ENCODE measurements around the gene MINAR2.

The MINAR2 gene

DNA sequence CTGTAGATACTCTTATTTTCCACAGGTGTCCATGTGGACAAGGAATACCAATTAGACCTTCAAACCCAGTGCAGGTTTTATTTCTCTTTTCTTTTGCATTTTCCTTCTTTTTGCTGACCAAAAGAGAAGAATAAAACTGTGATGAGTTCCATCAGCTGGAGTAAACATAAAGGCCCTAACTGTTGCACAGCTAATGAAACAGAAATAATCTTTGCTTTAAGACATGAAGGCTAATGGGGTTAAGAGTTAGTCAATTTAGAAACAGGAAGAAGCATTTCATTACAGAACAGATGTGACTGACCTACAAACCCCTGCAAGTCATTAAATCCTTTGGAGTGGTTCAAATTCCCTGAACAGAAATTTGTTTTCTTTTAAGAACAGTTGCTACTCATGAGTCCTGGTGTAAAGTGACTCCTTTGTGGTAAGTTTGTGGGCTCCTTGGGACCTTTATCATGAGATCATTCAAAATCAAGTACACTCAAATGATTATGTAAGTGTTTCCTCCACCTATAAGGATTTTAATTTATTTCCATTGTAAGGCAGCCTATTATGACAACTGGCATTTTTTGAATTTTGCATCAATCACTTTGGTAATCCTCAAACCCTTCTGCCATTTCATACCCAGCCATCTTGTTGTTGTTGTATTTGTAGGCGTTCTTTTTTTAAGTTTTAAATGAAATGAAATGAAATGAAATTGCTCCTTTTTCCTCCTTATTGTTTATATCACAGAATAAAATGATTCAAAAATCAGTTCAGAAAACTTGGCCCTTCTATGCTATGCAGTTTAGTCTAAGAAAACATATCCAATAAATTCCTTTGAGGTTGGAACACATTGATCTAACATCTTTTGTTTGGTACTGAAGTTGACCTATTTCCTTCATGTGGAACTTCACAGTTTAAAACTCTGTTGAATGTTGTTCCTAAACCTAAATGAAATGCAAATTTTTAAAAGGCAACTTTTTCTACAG lies 1.3 kb downstream of the MINAR2 start:
- POLR2A ChIA-PET = no interaction called here
- DNase-seq (ENCODE audit: extremely low spot score) = no peak
- TF ChIP-seq CTCF (IDR thresholded peaks at IDR 0.05; ENCODE audit: control extremely low read depth, extremely low read depth, low read depth, missing control alignments) = no peak
- CTCF ChIA-PET = interaction anchor here (2.4 kb wide), 1 partner anchor 23 kb away, joined by 7 read pairs; no protein-coding TSS in a partner anchor

GRCh38 chr5:129760636-129761325 lies 12.9 kb downstream of the MINAR2 start:
- ChIA-PET CTCF (interaction anchor here (1.3 to 3.4 kb wide), 4 partner anchors 7 to 96 kb away, joined by 3 to 16 read pairs (median 5); no protein-coding TSS in a partner anchor), POLR2A (no interaction called here)
- TF ChIP-seq CTCF (IDR thresholded peaks at IDR 0.05; ENCODE audit: control extremely low read depth, extremely low read depth, low read depth, missing control alignments) = no peak

GRCh38 chr5:129763651-129764050 lies 15.8 kb downstream of the MINAR2 start:
- ChIA-PET CTCF (interaction anchor here (1.3 to 3.4 kb wide), 3 partner anchors 8 to 11 kb away, joined by 4 to 16 read pairs (median 4); no protein-coding TSS in a partner anchor), POLR2A (no interaction called here)
- no peak for TF ChIP-seq CTCF (IDR thresholded peaks at IDR 0.05; ENCODE audit: control extremely low read depth, extremely low read depth, low read depth, missing control alignments)
- DNase-seq (ENCODE audit: extremely low spot score) = no peak

More at GRCh38 chr5:129760636-129761325, 12.9 kb downstream of the MINAR2 start:
- no peak for DNase-seq (ENCODE audit: extremely low spot score)

GRCh38 chr5:129766798-129767197 lies 18.9 kb downstream of the MINAR2 start:
- TF ChIP-seq CTCF (IDR thresholded peaks at IDR 0.05; ENCODE audit: control extremely low read depth, extremely low read depth, low read depth, missing control alignments) = no peak
- CTCF ChIA-PET = interaction anchor here (0.9 to 1.6 kb wide), 4 partner anchors 8 to 1424 kb away, joined by 3 to 6 read pairs (median 3); no protein-coding TSS in a partner anchor

DNA sequence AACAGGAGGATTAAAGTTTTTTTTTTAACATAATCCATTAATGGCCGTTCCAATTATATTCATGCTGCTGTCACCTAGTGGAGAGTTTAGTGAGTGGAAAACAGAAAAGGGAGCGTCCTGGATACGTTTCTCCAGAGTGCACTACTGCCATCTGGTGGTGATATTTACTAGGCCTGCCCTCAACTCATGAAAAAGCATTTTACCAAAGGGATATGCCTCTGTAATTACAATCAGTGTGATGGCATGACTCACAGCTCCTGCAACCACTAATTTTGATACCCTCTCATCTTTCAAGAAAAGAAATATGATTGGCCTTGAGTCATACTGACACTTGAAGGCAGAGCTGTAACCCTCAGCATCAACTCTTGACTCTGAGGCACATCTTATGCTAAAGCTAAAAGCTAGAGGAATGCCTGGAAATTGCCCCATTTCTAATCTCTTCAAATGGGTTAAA lies 20.1 kb downstream of the MINAR2 start:
- DNase-seq (ENCODE audit: extremely low spot score) = peak; percentile 60
- ChIA-PET POLR2A (no interaction called here), CTCF (interaction anchor here (0.7 to 1.6 kb wide), 19 partner anchors 8 to 1557 kb away, joined by 3 to 7 read pairs (median 4); partner anchors contain the start of gene ISOC1)
- TF ChIP-seq CTCF (IDR thresholded peaks at IDR 0.05; ENCODE audit: control extremely low read depth, extremely low read depth, low read depth, missing control alignments) = peak; percentile 91

More at GRCh38 chr5:129766798-129767197, 18.9 kb downstream of the MINAR2 start:
- DNase-seq (ENCODE audit: extremely low spot score) = no peak
- POLR2A ChIA-PET = no interaction called here

- POLR2A ChIA-PET = no interaction called here
- DNase-seq (ENCODE audit: extremely low spot score) = no peak
- TF ChIP-seq CTCF (IDR thresholded peaks at IDR 0.05; ENCODE audit: control extremely low read depth, extremely low read depth, low read depth, missing control alignments) = no peak
- CTCF ChIA-PET = interaction anchor here (0.7 to 7.1 kb wide), 18 partner anchors 9 to 1556 kb away, joined by 3 to 118 read pairs (median 4); partner anchors contain the start of gene ISOC1
These were observed 20.8 kb downstream of the MINAR2 start for GRCh38 chr5:129768735-129769134.
